ENCODE measurements around the gene PLEKHM3.

PLEKHM3 gene

DNA sequence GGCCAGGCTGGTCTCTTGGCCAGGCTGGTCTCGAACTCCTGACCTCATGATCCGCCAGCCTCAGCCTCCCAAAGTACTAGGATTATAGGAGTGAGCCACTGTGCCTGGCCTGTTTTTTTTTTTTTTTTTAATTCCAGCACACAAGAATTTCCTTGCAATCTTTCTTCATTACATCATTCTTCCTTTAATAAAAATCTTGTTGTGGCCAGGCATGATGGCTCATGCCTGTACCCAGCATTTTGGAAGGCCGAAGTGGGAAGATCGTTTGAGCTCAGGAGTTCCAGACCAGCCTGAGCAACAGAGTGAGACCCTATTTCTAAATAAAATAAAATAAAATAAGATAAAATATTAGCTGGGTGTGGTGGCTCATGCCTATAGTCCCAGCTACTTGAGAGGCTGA is 21.4 kb upstream of the PLEKHM3 start:
- TF ChIP-seq, protein P1, sequence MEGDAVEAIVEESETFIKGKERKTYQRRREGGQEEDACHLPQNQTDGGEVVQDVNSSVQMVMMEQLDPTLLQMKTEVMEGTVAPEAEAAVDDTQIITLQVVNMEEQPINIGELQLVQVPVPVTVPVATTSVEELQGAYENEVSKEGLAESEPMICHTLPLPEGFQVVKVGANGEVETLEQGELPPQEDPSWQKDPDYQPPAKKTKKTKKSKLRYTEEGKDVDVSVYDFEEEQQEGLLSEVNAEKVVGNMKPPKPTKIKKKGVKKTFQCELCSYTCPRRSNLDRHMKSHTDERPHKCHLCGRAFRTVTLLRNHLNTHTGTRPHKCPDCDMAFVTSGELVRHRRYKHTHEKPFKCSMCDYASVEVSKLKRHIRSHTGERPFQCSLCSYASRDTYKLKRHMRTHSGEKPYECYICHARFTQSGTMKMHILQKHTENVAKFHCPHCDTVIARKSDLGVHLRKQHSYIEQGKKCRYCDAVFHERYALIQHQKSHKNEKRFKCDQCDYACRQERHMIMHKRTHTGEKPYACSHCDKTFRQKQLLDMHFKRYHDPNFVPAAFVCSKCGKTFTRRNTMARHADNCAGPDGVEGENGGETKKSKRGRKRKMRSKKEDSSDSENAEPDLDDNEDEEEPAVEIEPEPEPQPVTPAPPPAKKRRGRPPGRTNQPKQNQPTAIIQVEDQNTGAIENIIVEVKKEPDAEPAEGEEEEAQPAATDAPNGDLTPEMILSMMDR (conservative IDR thresholded peaks at IDR 0.05) = no peak

GRCh38 chr2:208042450-208042849 is 17.1 kb upstream of the PLEKHM3 start:
- no peak overlapping the region for H3K27ac ChIP-seq
- TF ChIP-seq, protein P1 (conservative IDR thresholded peaks at IDR 0.05) = no peak

More for the DNA sequence above, 21.4 kb upstream of the PLEKHM3 start:
- H3K27ac ChIP-seq = no peak overlapping the region

GRCh38 chr2:208042041-208042440 is 16.7 kb upstream of the PLEKHM3 start:
- H3K27ac ChIP-seq = no peak overlapping the region
- TF ChIP-seq, protein P1 (conservative IDR thresholded peaks at IDR 0.05) = no peak

DNA sequence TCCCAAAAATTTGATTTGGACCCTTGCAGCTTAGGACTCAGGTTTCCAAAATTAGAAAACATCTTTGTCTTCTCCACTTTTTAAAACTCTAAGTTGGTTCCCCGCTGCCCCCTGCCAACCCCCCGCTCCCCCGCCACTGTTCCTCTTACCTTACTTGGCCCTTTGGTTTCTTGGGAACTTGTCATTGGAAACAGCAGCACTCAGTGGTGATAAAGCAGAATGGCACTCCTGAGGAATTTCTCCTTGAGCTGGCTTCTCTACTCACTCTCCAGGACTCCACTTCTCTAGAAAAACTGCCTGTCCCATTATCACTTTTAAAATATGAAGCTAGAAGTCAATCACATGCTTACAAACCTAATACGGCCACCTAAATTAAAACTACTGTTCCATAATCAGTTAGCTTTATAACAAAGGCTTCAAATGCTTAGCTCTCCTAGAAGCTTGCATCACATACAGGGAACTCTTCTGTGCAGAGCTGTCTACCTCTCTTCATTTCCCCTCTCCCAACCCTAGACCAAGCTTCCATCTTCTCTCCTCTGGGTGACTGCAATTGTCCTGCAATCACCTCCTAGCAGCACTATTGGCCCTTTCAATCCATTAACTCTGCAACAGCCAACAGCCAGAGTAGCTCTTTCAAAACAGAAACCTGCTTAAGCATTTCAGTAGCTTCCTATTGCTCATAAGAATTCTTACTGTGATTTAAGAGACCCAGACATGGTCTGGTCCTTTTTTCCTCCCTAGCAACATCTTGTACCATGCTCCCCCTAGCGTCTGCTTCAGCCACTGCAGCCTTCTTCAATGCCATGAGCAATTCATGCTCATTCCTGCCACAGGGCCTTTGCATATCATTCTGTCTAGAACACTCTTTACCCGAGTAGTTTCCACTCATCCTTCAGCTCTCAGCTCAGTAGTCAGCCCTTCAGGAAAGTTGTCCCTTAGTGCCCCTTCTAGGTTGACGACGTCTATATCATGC is 15.2 kb upstream of the PLEKHM3 start:
- no peak overlapping the region for H3K27ac ChIP-seq
- TF ChIP-seq, protein P1 (conservative IDR thresholded peaks at IDR 0.05) = peak; percentile 70

GRCh38 chr2:208039376-208040110 is 14.2 kb upstream of the PLEKHM3 start:
- TF ChIP-seq, protein P1 (conservative IDR thresholded peaks at IDR 0.05) = no peak
- H3K27ac ChIP-seq = no peak overlapping the region

DNA sequence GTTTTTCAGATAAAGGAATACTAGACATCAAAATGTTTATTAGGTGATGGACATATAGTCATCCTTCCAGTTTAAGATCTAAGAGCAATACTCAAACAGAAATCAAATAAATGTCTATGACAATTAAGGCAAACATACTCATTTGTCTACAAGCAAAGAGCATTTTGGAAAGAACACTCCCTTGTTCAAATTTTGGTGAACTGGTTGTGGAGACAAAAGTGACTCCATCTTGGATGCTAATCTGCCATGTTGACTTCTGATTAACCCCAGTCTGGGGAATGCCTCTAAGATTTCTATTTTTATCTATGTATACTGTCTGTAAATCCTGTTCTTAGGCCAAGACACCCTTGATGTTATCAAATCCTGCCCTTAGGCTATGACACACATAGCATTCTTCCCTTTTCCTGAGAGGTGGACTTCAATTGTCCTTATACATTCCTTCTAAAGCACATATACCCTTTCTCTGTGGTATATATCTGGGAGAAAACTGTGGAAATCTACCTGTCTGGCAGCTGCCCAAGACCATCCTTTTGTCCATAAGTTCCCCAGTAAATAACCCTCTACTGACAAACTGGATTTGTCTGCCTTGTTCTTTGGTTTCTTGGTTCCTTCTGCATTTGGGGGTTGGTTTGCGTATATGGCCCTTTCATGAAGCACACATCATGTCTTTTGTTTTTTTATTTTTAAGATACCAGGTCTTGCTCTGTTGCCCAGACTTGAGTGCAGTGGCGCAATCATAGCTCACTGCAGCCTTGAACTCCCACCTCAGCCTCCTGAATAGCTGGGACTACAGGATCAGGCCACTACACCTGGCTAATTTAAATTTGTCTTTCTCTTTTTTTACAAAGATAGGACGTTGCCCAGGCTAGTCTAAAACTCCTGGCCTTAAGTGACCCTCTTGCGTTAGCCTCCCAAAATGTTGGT is 12.5 kb upstream of the PLEKHM3 start:
- TF ChIP-seq, protein P1 (conservative IDR thresholded peaks at IDR 0.05) = no peak
- no peak overlapping the region for H3K27ac ChIP-seq

Measured in VCaP (cell line).